Type B pancreatic cell (in vitro differentiated cells): Measurements from ENCODE around the gene ZNF503. TPM values are rescaled to one million over a fixed set of nuclear protein-coding genes. Genes with fewer than 3 reads are reported as not detected.

Experiments
- DNase-seq: peaks from one replicate; pipeline ENCODE4 v3.0.0; 2021; ENCODE audit warnings: mixed read lengths; ENCODE audit not compliant: unreplicated experiment; ENCODE audit errors: extremely low spot score
- H3K27ac Mint-ChIP-seq: 2 replicates; pipeline ENCODE4 v1.8.0; 2021; ENCODE audit warnings: mild to moderate bottlenecking, mixed read lengths
- H3K27me3 Mint-ChIP-seq: 2 replicates; pipeline ENCODE4 v1.8.0; 2021; ENCODE audit warnings: mixed read lengths
- H3K36me3 Mint-ChIP-seq: 2 replicates; pipeline ENCODE4 v1.8.0; 2021; ENCODE audit warnings: mixed read lengths
- H3K4me1 Mint-ChIP-seq: one replicate; pipeline ENCODE4 v1.8.0; 2021; ENCODE audit warnings: mixed read lengths; ENCODE audit not compliant: unreplicated experiment
- H3K4me3 Mint-ChIP-seq: 2 replicates; pipeline ENCODE4 v1.8.0; 2021; ENCODE audit warnings: mild to moderate bottlenecking, mixed read lengths
- H3K9me3 Mint-ChIP-seq: 2 replicates; pipeline ENCODE4 v1.8.0; 2021; ENCODE audit warnings: mixed read lengths
- CTCF ChIP-seq: fragments of 200-600 bp; sonication (generic); conservative IDR thresholded peaks from 2 replicates; pipeline ENCODE4 v1.5.0; 2021; ENCODE audit warnings: antibody characterized with exemption, mild to moderate bottlenecking
- total RNA-seq: library from RNA; stranded (reverse); gene quantifications from 2 replicates; pipeline ENCODE4 v1.2.1, GENCODE V29; 2021; ENCODE audit warnings: low replicate concordance

Gene ZNF503
- total RNA-seq, 1 donor from 2014 or later, result 88.4 TPM

- H3K27ac Mint-ChIP-seq, result peak overlapping the region; percentile 95
- peak; percentile 87 for DNase-seq
- peaks cover 26% of the 10 kb centered on the region for H3K4me1 Mint-ChIP-seq
- peaks cover 4% of the 10 kb centered on the region for H3K36me3 Mint-ChIP-seq
- H3K9me3 Mint-ChIP-seq, result no peaks in the 10 kb centered on the region
- peak; percentile 20 for TF ChIP-seq CTCF
- H3K4me3 Mint-ChIP-seq, result peak overlapping the region; percentile 94
- H3K27me3 Mint-ChIP-seq, result peaks cover 13% of the 10 kb centered on the region
Measured at GRCh38 chr10:75404815-75405597, 3.4 kb upstream of the ZNF503 start.

GRCh38 chr10:75403939-75404814 is 2.6 kb upstream of the ZNF503 start:
- TF ChIP-seq CTCF, result no peak
- Mint-ChIP-seq H3K27ac (peak overlapping the region; percentile 98), H3K36me3 (peaks cover 4% of the 10 kb centered on the region), H3K4me1 (peaks cover 25% of the 10 kb centered on the region), H3K27me3 (peaks cover 13% of the 10 kb centered on the region), H3K9me3 (no peaks in the 10 kb centered on the region), H3K4me3 (peak overlapping the region; percentile 94)
- peak; percentile 76 for DNase-seq

GRCh38 chr10:75403144-75403938 is 1.8 kb upstream of the ZNF503 start:
- Mint-ChIP-seq H3K27ac (peak overlapping the region; percentile 98), H3K27me3 (peaks cover 13% of the 10 kb centered on the region), H3K36me3 (peaks cover 4% of the 10 kb centered on the region), H3K4me1 (peaks cover 25% of the 10 kb centered on the region), H3K4me3 (peak overlapping the region; percentile 94), H3K9me3 (no peaks in the 10 kb centered on the region)
- peak; percentile 84 for DNase-seq
- no peak for TF ChIP-seq CTCF

- Mint-ChIP-seq H3K4me1 (peaks cover 24% of the 10 kb centered on the region), H3K27ac (peak overlapping the region; percentile 98), H3K9me3 (no peaks in the 10 kb centered on the region), H3K36me3 (peaks cover 10% of the 10 kb centered on the region), H3K4me3 (peak overlapping the region; percentile 94), H3K27me3 (peaks cover 13% of the 10 kb centered on the region)
- no peak for DNase-seq
- no peak for TF ChIP-seq CTCF
Measured at GRCh38 chr10:75402486-75403143, 1.1 kb upstream of the ZNF503 start.
